HEK293T (cell line): ENCODE measurements around the gene GRID1.

Experiments
- CTCF ChIA-PET: fragments of 350-600 bp; formaldehyde crosslinking; extraction: SDS; loops from one replicate; lab custom pipeline; 2021; ENCODE audit warnings: antibody characterized with exemption, inconsistent platforms; lab: Yijun Ruan, JAX
- POLR2A ChIA-PET: fragments of 350-600 bp; formaldehyde crosslinking; extraction: SDS; loops from one replicate; lab custom pipeline; 2020; ENCODE audit warnings: antibody characterized with exemption, inconsistent platforms; lab: Yijun Ruan, JAX
- DNase-seq: peaks from one replicate; pipeline ENCODE4 v3.0.0; 2012; ENCODE audit warnings: mixed read lengths; ENCODE audit errors: extremely low spot score
- ARNT ChIP-seq: fragments of 450-650 bp; IDR thresholded peaks from 2 replicates; pipeline ENCODE4 v1.6.1; 2017; ENCODE audit warnings: mild to moderate bottlenecking
- BHLHE40 ChIP-seq: fragments of 450-650 bp; IDR thresholded peaks from 2 replicates; pipeline ENCODE4 v1.6.1; 2016; ENCODE audit warnings: mild to moderate bottlenecking, moderate library complexity, borderline replicate concordance
- CTBP1 ChIP-seq: fragments of 450-650 bp; IDR thresholded peaks from 2 replicates; pipeline ENCODE4 v1.6.1; 2016; ENCODE audit warnings: borderline replicate concordance
- ELF4 ChIP-seq: fragments of 450-650 bp; IDR thresholded peaks from 2 replicates; pipeline ENCODE4 v1.6.1; 2017; ENCODE audit warnings: antibody characterized with exemption
- FOXA1 ChIP-seq: fragments of 450-650 bp; IDR thresholded peaks from 2 replicates; pipeline ENCODE4 v1.6.1; 2016; ENCODE audit warnings: mild to moderate bottlenecking
- FOXK2 ChIP-seq: fragments of 450-650 bp; IDR thresholded peaks from 2 replicates; pipeline ENCODE4 v1.6.1; 2016; ENCODE audit warnings: mild to moderate bottlenecking
- FOXM1 ChIP-seq: fragments of 450-650 bp; IDR thresholded peaks from 2 replicates; pipeline ENCODE4 v1.6.1; 2017; ENCODE audit warnings: mild to moderate bottlenecking, borderline replicate concordance
- HDGF ChIP-seq: fragments of 450-650 bp; IDR thresholded peaks from 2 replicates; pipeline ENCODE4 v1.6.1; 2017; ENCODE audit warnings: antibody characterized with exemption, borderline replicate concordance
- L3MBTL2 ChIP-seq: fragments of 450-650 bp; conservative IDR thresholded peaks from 2 replicates; pipeline ENCODE4 v1.6.1; 2016; ENCODE audit warnings: mild to moderate bottlenecking
- LEF1 ChIP-seq: fragments of 450-650 bp; IDR thresholded peaks from 2 replicates; pipeline ENCODE4 v1.6.1; 2017; ENCODE audit warnings: mild to moderate bottlenecking, borderline replicate concordance
- NFRKB ChIP-seq: fragments of 450-650 bp; IDR thresholded peaks from 2 replicates; pipeline ENCODE4 v1.6.1; 2016; ENCODE audit warnings: mild to moderate bottlenecking, moderate library complexity
- PKNOX1 ChIP-seq: fragments of 450-650 bp; IDR thresholded peaks from 2 replicates; pipeline ENCODE4 v1.6.1; 2016
- SP1 ChIP-seq: fragments of 450-650 bp; IDR thresholded peaks from 2 replicates; pipeline ENCODE4 v1.6.1; 2017
- SUZ12 ChIP-seq: fragments of 450-650 bp; IDR thresholded peaks from 2 replicates; pipeline ENCODE4 v1.6.1; 2016; ENCODE audit warnings: mild to moderate bottlenecking
- TARDBP ChIP-seq: fragments of 450-650 bp; IDR thresholded peaks from 2 replicates; pipeline ENCODE4 v1.6.1; 2016
- ZNF384 ChIP-seq: fragments of 450-650 bp; IDR thresholded peaks from 2 replicates; pipeline ENCODE4 v1.6.1; 2016

Gene GRID1

DNA sequence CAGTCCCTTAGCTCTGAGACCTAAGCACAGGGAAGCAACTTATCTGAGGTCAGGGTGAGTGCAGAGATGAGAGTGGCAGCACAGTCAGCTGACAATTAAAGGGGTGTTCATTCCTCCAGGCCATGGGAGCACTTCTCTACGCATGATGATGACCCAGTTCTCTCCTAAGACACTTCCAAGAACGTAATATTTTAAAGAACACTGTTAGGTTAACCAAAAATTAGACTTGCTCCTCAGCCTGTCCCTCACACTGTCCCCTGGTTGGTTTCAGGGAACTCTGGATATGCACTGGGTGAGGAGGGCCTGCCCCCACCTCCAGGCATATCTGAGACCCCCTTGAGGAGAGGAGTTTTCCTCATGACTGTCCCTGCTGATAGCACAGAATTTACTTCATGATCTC lies 767.5 kb downstream of the GRID1 start:
- TF ChIP-seq ZNF384 (no peak), TARDBP (no peak)
- POLR2A ChIA-PET: no interaction called here
- CTCF ChIA-PET: no interaction called here
- DNase-seq: no peak

- TF ChIP-seq HDGF: no peak
- no peak for TF ChIP-seq FOXA1
- TF ChIP-seq ZNF384: no peak
- no peak for TF ChIP-seq L3MBTL2
- no peak for TF ChIP-seq SUZ12
- TF ChIP-seq FOXM1: no peak
- no peak for TF ChIP-seq LEF1
- TF ChIP-seq ELF4: no peak
- TF ChIP-seq BHLHE40: no peak
- no peak for TF ChIP-seq FOXK2
- TF ChIP-seq CTBP1: no peak
- no peak for TF ChIP-seq ARNT
- TF ChIP-seq PKNOX1: no peak
- no peak for TF ChIP-seq TARDBP
- TF ChIP-seq SP1: no peak
- no peak for TF ChIP-seq NFRKB
- ChIA-PET CTCF (no interaction called here), POLR2A (interaction anchor here (1.2 kb wide), 1 partner anchor 35 kb away, joined by 3 read pairs; no protein-coding TSS in a partner anchor)
- DNase-seq: no peak
Measured at GRCh38 chr10:85598646-85599045, 767.9 kb downstream of the GRID1 start.

- ChIA-PET POLR2A (no interaction called here), CTCF (interaction anchor here (1.0 kb wide), 1 partner anchor 16 kb away, joined by 3 read pairs; no protein-coding TSS in a partner anchor)
- TF ChIP-seq ZNF384 (no peak), SUZ12 (no peak), FOXK2 (no peak), CTBP1 (no peak), BHLHE40 (no peak), HDGF (no peak), FOXM1 (no peak), L3MBTL2 (no peak), LEF1 (no peak), ARNT (no peak), ELF4 (no peak), SP1 (no peak), TARDBP (no peak)
Measured at GRCh38 chr10:85597006-85597405, 769.6 kb downstream of the GRID1 start.

DNA sequence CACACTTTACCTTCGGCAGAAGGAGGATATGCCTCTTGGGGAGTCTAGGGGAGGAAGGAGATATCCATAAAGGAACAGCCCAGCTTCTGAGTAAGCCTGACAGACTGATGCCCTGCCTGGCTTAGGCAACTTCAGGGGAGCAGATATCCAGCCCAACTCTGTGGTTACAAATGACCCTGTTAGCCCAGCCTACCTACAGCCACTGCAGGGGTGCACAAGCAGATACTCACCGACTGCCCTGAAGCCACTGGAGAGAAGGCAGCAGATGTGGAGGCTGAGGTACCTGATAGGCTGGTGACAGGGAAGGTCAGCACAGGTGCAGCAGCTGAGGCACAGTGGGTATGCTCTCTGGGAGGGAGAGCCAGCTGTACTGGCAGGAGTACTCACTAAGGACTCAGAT lies 770.2 kb downstream of the GRID1 start:
- POLR2A ChIA-PET: no interaction called here
- CTCF ChIA-PET: interaction anchor here (1.0 kb wide), 1 partner anchor 16 kb away, joined by 3 read pairs; no protein-coding TSS in a partner anchor
- DNase-seq: no peak
- TF ChIP-seq ELF4: no peak
- no peak for TF ChIP-seq SUZ12
- TF ChIP-seq CTBP1: no peak
- no peak for TF ChIP-seq TARDBP
- TF ChIP-seq FOXK2: no peak
- TF ChIP-seq FOXM1: no peak
- no peak for TF ChIP-seq PKNOX1
- no peak for TF ChIP-seq NFRKB
- no peak for TF ChIP-seq BHLHE40
- no peak for TF ChIP-seq FOXA1
- TF ChIP-seq SP1: no peak
- TF ChIP-seq ARNT: no peak
- no peak for TF ChIP-seq LEF1
- no peak for TF ChIP-seq HDGF
- TF ChIP-seq ZNF384: no peak
- TF ChIP-seq L3MBTL2: no peak

More at GRCh38 chr10:85597006-85597405, 769.6 kb downstream of the GRID1 start:
- no peak for DNase-seq

GRCh38 chr10:85594239-85594638 lies 772.4 kb downstream of the GRID1 start:
- ChIA-PET CTCF (interaction anchor here (1.4 kb wide), 1 partner anchor 16 kb away, joined by 3 read pairs; no protein-coding TSS in a partner anchor), POLR2A (no interaction called here)
- no peak for DNase-seq
- no peak for TF ChIP-seq HDGF
- no peak for TF ChIP-seq CTBP1
- no peak for TF ChIP-seq LEF1
- no peak for TF ChIP-seq BHLHE40
- no peak for TF ChIP-seq SP1
- TF ChIP-seq TARDBP: no peak

GRCh38 chr10:85593226-85593772 lies 773.3 kb downstream of the GRID1 start:
- POLR2A ChIA-PET: no interaction called here
- TF ChIP-seq ELF4 (no peak), NFRKB (no peak), PKNOX1 (no peak), FOXM1 (no peak), HDGF (no peak)
- no peak for DNase-seq
- CTCF ChIA-PET: interaction anchor here (1.4 kb wide), 1 partner anchor 15 kb away, joined by 3 read pairs; no protein-coding TSS in a partner anchor
